ENCODE data around the gene TRPC4. TPM values are rescaled to one million over a fixed set of nuclear protein-coding genes. Genes with fewer than 3 reads are reported as not detected.

TRPC4 gene
- total and polyA plus RNA-seq, 2 donors (not counting 3 experiments of a cell fraction or from before 2014, with no cell fraction given), result 0.04 to 0.64 TPM

DNA sequence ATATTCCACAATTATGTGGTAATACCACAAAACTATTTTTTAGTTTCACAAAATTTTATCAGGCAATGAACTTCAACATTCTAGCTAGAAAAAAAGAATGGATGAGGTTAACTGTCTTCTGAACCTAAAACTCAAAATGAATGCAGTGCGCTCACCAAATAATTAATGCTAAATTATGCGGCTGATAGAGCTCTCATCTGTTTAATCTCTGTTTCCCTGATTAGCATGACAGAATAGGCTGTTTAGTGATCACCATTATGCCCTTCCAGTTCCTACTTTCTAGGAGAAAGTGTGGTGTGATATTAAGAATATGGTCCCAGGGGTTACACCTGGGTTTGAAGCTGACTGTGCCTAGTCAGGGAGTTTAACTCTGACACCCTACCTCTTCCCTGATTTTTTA lies 228.2 kb downstream of the TRPC4 start:
- no peak overlapping the region for H3K4me3 ChIP-seq (replicated peaks in 1 of 3; ENCODE audit: insufficient read depth in 1 of 3, low read depth in 1 of 3, low read length in 3 of 3)
- no peak overlapping the region for H3K27ac ChIP-seq (ENCODE audit: insufficient read depth, low read depth, low read length)
- TF ChIP-seq EZH2 (IDR thresholded peaks at IDR 0.05; ENCODE audit: borderline replicate concordance, low read depth, low read length, severe bottlenecking) (no peak), GATA2 (IDR thresholded peaks at IDR 0.05; ENCODE audit: insufficient read depth, insufficient read length, low read depth, low read length) (no peak), POLR2AphosphoS5 (IDR thresholded peaks at IDR 0.05; ENCODE audit: insufficient read depth, low read depth, low read length) (no peak), POLR2A (IDR thresholded peaks at IDR 0.05; ENCODE audit: low read depth, low read length) (no peak), JUN (IDR thresholded peaks at IDR 0.05; ENCODE audit: borderline replicate concordance, insufficient read depth, insufficient read length, low read depth) (no peak), FOS (IDR thresholded peaks at IDR 0.05; ENCODE audit: borderline replicate concordance, insufficient read depth, low read length) (no peak), MYC (IDR thresholded peaks at IDR 0.05; ENCODE audit: low read depth, low read length) (no peak)
- TF ChIP-seq, protein P1, sequence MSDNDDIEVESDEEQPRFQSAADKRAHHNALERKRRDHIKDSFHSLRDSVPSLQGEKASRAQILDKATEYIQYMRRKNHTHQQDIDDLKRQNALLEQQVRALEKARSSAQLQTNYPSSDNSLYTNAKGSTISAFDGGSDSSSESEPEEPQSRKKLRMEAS (IDR thresholded peaks at IDR 0.05; ENCODE audit: insufficient read depth, insufficient read length), result no peak
- TF ChIP-seq, protein P2, sequence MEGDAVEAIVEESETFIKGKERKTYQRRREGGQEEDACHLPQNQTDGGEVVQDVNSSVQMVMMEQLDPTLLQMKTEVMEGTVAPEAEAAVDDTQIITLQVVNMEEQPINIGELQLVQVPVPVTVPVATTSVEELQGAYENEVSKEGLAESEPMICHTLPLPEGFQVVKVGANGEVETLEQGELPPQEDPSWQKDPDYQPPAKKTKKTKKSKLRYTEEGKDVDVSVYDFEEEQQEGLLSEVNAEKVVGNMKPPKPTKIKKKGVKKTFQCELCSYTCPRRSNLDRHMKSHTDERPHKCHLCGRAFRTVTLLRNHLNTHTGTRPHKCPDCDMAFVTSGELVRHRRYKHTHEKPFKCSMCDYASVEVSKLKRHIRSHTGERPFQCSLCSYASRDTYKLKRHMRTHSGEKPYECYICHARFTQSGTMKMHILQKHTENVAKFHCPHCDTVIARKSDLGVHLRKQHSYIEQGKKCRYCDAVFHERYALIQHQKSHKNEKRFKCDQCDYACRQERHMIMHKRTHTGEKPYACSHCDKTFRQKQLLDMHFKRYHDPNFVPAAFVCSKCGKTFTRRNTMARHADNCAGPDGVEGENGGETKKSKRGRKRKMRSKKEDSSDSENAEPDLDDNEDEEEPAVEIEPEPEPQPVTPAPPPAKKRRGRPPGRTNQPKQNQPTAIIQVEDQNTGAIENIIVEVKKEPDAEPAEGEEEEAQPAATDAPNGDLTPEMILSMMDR (IDR thresholded peaks at IDR 0.05; ENCODE audit: extremely low read depth in 1 of 2, insufficient read depth in 1 of 2, low read depth in 1 of 2, low read length in 2 of 2), result no peak
- ChIA-PET CTCF (interaction anchor here (0.7 to 2.5 kb wide), 17 partner anchors 10 to 941 kb away, joined by 3 to 55 read pairs (median 6); partner anchors contain the start of gene TRPC4), POLR2A (no interaction called here)
- dilution Hi-C loops (cut with MboI; ENCODE audit: extremely low pct_ligation_motif_present, low sequenced_read_pairs), result no loop called here
- BruUV-seq (replicated peaks), result no TSS peak
- no peak overlapping the region for H2AFZ ChIP-seq (ENCODE audit: low read depth, low read length)
- FAIRE-seq, result no peak
- intact Hi-C loops (cut with micrococcal nuclease), result loop anchor here (1.0 to 10.0 kb wide), 6 partner anchors 59 to 1273 kb away; partner anchors contain the start of gene UFM1
- no peaks in the 10 kb centered on the region for H3K9me3 ChIP-seq (replicated peaks; ENCODE audit: control insufficient read depth, insufficient read depth, low read length)
- no peak overlapping the region for H3K4me2 ChIP-seq (ENCODE audit: insufficient read depth, low read length)
- DNase-seq (ENCODE audit: low read depth, low spot score), result no peak
- H3K9ac ChIP-seq (replicated peaks; ENCODE audit: extremely low read depth, insufficient read depth, low read length), result no peak overlapping the region
- no peaks in the 10 kb centered on the region for H3K36me3 ChIP-seq (ENCODE audit: control insufficient read depth in 2 of 2, extremely low read depth in 1 of 2, insufficient read depth in 2 of 2, low read length in 2 of 2)
- no peaks in the 10 kb centered on the region for H3K79me2 ChIP-seq (ENCODE audit: control insufficient read depth, insufficient read depth, low read length)
- no peaks in the 10 kb centered on the region for H4K20me1 ChIP-seq (replicated peaks; ENCODE audit: control insufficient read depth, extremely low read depth, insufficient read depth, low read length)
- H3K9me1 ChIP-seq (replicated peaks; ENCODE audit: control insufficient read depth, extremely low read depth, insufficient read depth, low read length), result no peaks in the 10 kb centered on the region
- no peaks in the 10 kb centered on the region for H3K4me1 ChIP-seq (ENCODE audit: control insufficient read depth, extremely low read depth, insufficient read depth, low read length)
- no peaks in the 10 kb centered on the region for H3K27me3 ChIP-seq (ENCODE audit: control insufficient read depth in 2 of 2, insufficient read depth in 2 of 2, low read length in 2 of 2)

Measured in endothelial cell of umbilical vein (primary cell).